ENCODE measurements around the gene PDE6B. TPM values are rescaled to one million over a fixed set of nuclear protein-coding genes. Genes with fewer than 3 reads are reported as not detected.

Gene PDE6B
- not detected for total RNA-seq

DNA sequence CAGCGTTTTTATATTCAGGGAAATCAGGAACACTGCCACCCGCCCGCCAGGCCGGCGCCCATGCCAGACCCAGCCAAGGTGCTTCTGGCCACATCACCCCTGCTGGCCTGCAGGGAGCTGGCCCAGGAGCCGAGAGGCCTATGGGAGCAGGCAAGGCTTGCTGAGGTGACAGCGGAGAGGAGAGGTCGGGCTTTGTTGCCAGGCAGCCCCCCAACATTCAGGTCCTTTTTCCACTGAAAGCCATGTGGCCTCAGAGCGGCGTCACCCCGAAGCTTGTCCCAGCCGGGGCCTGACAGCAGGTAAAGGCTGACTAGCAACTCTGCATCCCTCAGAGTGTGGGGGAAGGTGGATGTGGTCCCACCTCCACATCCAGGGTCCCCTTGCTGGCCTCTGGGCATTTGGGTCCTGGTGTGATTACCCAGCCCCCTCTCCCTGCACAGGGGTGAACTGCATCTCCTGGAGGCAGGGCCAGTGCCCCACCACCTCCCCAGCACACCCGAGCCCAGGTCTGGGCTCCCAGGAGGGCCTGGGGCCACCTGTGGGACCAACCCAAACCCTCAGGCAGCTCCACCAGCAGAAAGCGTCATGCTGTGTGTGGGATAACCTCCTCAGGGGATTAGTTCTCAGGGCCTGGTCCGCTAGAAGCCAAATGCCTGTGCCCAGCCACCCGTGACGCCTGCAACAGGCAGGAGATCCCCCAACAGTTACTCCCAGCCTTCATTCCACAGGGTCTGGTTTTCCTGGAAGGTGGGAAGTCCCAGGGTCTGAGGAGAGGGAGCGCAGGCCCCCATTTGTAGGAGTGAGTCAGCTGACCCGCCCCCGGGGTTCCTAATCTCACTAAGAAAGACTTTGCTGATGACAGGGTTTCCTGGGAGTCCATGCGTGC lies at the start of gene PDE6B:
Gene PDE6B (plus strand): TSS at position 869 of the 886 bp plus-strand sequence. CDS start 54 bp downstream, outside the sequence.
- H3K4me1 ChIP-seq = no peaks in the 10 kb centered on the region
- in situ Hi-C loops (cut with MboI; ENCODE audit: low sequenced_read_pairs in 4 of 4) (no loop called here), intact Hi-C loops (cut with DNase I; ENCODE audit: low total_unique reads) (no loop called here)
- no peak within 1 kb of the TSS for H3K27ac ChIP-seq
- TF ChIP-seq, protein P1, sequence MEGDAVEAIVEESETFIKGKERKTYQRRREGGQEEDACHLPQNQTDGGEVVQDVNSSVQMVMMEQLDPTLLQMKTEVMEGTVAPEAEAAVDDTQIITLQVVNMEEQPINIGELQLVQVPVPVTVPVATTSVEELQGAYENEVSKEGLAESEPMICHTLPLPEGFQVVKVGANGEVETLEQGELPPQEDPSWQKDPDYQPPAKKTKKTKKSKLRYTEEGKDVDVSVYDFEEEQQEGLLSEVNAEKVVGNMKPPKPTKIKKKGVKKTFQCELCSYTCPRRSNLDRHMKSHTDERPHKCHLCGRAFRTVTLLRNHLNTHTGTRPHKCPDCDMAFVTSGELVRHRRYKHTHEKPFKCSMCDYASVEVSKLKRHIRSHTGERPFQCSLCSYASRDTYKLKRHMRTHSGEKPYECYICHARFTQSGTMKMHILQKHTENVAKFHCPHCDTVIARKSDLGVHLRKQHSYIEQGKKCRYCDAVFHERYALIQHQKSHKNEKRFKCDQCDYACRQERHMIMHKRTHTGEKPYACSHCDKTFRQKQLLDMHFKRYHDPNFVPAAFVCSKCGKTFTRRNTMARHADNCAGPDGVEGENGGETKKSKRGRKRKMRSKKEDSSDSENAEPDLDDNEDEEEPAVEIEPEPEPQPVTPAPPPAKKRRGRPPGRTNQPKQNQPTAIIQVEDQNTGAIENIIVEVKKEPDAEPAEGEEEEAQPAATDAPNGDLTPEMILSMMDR (IDR thresholded peaks at IDR 0.05 in 4 of 5, conservative IDR thresholded peaks at IDR 0.05 in 1 of 5) = no peak
- TF ChIP-seq POLR2A (IDR thresholded peaks at IDR 0.05) = no peak
- H3K36me3 ChIP-seq = no peaks in the 10 kb centered on the region
- DNase-seq = no peak
- H3K4me3 ChIP-seq = no peak within 1 kb of the TSS
- H3K27me3 ChIP-seq = peaks cover 0 to 6% (median 3%) of the 10 kb centered on the region in 3 donors
- H3K9me3 ChIP-seq = no peaks in the 10 kb centered on the region
- ATAC-seq = no peak

DNA sequence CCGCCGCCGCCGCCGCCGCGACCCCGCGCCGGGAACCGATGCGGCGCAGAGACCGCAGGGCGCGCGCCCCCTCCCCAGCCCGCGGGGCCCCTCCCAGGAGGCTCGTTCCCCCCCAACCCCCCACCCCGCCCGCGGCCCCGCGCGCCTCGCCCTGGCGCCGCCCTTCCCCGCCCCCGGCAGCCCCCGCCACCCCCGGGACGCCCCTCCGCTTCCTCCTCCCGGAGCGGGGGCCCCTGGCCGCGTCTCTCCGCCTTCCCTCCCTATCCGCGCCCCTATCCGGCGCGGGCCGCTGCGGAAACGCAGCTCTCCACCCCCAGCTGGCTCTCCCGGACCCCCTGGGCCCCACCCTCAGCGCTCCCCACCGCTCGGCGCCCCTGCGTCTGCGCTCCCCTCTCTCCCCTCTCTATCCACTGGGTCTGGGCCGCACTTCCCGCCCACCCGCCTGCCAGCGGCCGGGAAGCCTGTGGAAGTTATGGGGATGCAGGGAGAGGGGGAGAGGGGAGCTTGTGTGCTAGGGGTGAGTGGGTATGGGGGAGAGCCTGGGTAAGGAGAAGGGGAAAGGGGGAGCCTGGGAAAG lies 49.0 kb upstream of the PDE6B start, which contains the start of gene TMEM271:
Gene TMEM271 (minus strand): TSS at position 51 of the 577 bp plus-strand sequence. CDS start 233 bp downstream, outside the sequence.
- DNase-seq (no peak), ATAC-seq (no peak)
- Histone ChIP-seq H3K27ac (no peak within 1 kb of the TSS), H3K4me3 (no peak within 1 kb of the TSS), H3K27me3 (peaks cover 45 to 59% (median 55%) of the 10 kb centered on the region in 3 donors), H3K9me3 (no peaks in the 10 kb centered on the region), H3K4me1 (no peaks in the 10 kb centered on the region), H3K36me3 (no peaks in the 10 kb centered on the region)
- TF ChIP-seq, protein P1 (IDR thresholded peaks at IDR 0.05 in 4 of 5, conservative IDR thresholded peaks at IDR 0.05 in 1 of 5) = no peak
- no peak for TF ChIP-seq POLR2A (IDR thresholded peaks at IDR 0.05)
- intact Hi-C loops (cut with DNase I; ENCODE audit: low total_unique reads) (no loop called here), in situ Hi-C loops (cut with MboI; ENCODE audit: low sequenced_read_pairs in 4 of 4) (no loop called here)

DNA sequence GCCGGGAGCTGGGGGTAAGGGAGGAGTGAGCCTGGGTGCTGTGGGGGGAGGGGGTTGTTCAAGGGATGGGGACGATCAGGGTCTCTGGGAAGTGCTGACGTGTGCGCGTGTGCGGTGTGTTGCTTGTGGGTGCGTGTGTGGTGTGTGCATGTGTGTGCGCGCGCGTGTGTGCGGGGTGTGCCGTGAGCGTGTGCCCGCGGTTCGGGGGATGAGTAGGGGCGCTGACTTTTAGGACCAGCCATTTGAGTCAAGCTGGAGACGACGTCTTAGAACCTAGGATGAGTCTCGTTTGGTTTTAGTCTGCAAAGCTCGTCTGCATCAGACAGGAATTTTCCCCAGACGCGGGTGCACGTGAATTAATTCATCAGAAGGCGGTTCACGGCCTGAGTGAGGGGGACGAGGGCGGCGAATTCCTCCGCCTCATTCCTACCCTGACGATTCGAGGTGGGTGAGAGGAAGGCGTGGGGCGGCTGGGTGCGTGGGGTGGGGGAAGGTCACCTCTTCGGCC lies 48.3 kb upstream of the PDE6B start:
- ATAC-seq (no peak), DNase-seq (no peak)
- in situ Hi-C loops (cut with MboI; ENCODE audit: low sequenced_read_pairs in 4 of 4) = no loop called here
- Histone ChIP-seq H3K27me3 (peaks cover 40 to 56% (median 50%) of the 10 kb centered on the region in 3 donors), H3K9me3 (no peaks in the 10 kb centered on the region), H3K4me3 (no peak overlapping the region), H3K36me3 (no peaks in the 10 kb centered on the region), H3K27ac (no peak overlapping the region), H3K4me1 (no peaks in the 10 kb centered on the region)
- intact Hi-C loops (cut with DNase I; ENCODE audit: low total_unique reads) = no loop called here
- TF ChIP-seq POLR2A (IDR thresholded peaks at IDR 0.05) = no peak
- TF ChIP-seq, protein P1 (IDR thresholded peaks at IDR 0.05 in 4 of 5, conservative IDR thresholded peaks at IDR 0.05 in 1 of 5) = no peak

DNA sequence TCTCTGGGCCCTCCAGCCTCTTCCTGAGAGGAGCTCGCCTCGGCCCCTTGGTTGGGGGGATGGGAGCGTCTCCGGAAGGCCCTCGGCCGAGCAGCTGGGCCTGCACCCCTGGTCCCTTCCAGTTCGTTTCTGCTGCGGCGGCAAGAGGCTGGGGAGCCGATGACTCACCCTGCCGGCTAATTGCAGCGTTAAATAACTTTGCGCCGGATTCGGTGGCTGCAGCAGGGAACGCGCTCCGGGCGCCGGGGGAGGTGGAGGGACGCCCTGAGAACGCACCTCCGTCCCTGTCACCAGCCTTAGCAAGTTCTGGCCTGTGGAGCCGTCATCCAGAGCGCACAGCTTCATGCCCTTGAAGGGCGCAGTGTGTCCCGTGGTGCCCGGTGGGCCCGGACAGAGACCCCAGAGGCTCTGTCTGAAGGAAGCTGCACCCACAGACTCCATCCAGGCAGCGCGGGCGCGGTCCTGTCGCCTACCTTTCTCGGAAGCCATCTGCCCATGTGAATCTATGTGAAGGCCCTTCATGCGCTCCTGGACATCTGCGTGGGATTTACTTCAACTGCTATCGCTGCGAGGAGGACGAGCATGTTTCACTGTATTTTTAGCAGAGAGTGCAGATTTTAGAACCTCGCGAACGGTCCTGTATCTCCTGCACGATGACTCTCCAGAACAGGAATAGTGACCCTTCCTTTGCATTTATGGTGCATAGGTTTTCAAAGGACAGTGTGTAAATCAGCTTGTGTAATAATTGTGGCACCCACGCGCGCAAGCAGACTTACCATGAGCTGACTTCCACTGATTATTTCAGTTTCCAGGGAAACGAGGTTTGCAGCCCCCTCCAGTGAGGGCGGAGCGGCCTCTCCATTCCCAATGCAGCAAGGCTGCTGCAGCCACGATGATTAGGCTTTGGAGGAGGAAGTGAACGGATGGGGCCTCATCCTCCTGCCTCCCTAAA lies 47.6 kb upstream of the PDE6B start:
- TF ChIP-seq, protein P1 (IDR thresholded peaks at IDR 0.05 in 4 of 5, conservative IDR thresholded peaks at IDR 0.05 in 1 of 5) = no peak
- TF ChIP-seq POLR2A (IDR thresholded peaks at IDR 0.05) = no peak
- Histone ChIP-seq H3K27ac (no peak overlapping the region), H3K9me3 (no peaks in the 10 kb centered on the region), H3K27me3 (peaks cover 38 to 49% (median 44%) of the 10 kb centered on the region in 3 donors), H3K36me3 (no peaks in the 10 kb centered on the region), H3K4me3 (no peak overlapping the region), H3K4me1 (no peaks in the 10 kb centered on the region)
- DNase-seq (no peak), ATAC-seq (no peak)
- in situ Hi-C loops (cut with MboI; ENCODE audit: low sequenced_read_pairs in 4 of 4) = no loop called here
- intact Hi-C loops (cut with DNase I; ENCODE audit: low total_unique reads) = no loop called here

All from gastrocnemius medialis (tissue), 4 donors.